GM19023 (cell line): Measurements from ENCODE around the gene SLC25A12.
"Not testable (repeated sequence)": the region's sequence is repeated elsewhere in the genome, so short reads cannot be mapped to it uniquely, and the experiment has no call there.

Source experiments
- ATAC-seq: cut with Tn5 transposase; IDR thresholded peaks from one replicate; pipeline ENCODE4 v1.9.1; 2021; ENCODE audit warnings: mild to moderate bottlenecking, moderate library complexity; ENCODE audit not compliant: unreplicated experiment

SLC25A12 gene

GRCh38 chr2:171893824-171894611, at the start of gene SLC25A12:
Gene SLC25A12, minus strand, starts transcription at chr2:171894244. Its CDS starts 30 bp downstream, at chr2:171894214.
- peak; percentile 92 for ATAC-seq

- no peak for ATAC-seq
Observed at GRCh38 chr2:171941316-171941699, 47.3 kb upstream of the SLC25A12 start.

GRCh38 chr2:171939743-171940071, 45.7 kb upstream of the SLC25A12 start:
- ATAC-seq, result no peak

- no peak for ATAC-seq
Observed at GRCh38 chr2:171939058-171939742, 45.2 kb upstream of the SLC25A12 start.

- no peak for ATAC-seq
Observed at GRCh38 chr2:171930385-171930784, 36.3 kb upstream of the SLC25A12 start.

- no peak for ATAC-seq
Observed at GRCh38 chr2:171924170-171924942, 30.3 kb upstream of the SLC25A12 start.

GRCh38 chr2:171923206-171923605, 29.2 kb upstream of the SLC25A12 start:
- no peak for ATAC-seq

GRCh38 chr2:171922230-171923022, 28.4 kb upstream of the SLC25A12 start, which contains the start of gene HAT1:
Gene HAT1, plus strand, starts transcription at chr2:171922461. Its CDS starts 40 bp downstream, at chr2:171922501.
- peak; percentile 99 for ATAC-seq

GRCh38 chr2:171921970-171922229, 27.9 kb upstream of the SLC25A12 start:
- peak; percentile 12 for ATAC-seq

- ATAC-seq, result no peak
Observed at GRCh38 chr2:171919453-171919852, 25.4 kb upstream of the SLC25A12 start.

- no peak for ATAC-seq
Observed at GRCh38 chr2:171913517-171913916, 19.5 kb upstream of the SLC25A12 start.

GRCh38 chr2:171910494-171910893, 16.4 kb upstream of the SLC25A12 start:
- ATAC-seq, result no peak

GRCh38 chr2:171909266-171909665, 15.2 kb upstream of the SLC25A12 start:
- no peak for ATAC-seq

- ATAC-seq, result no peak
Observed at GRCh38 chr2:171908235-171908634, 14.2 kb upstream of the SLC25A12 start.

GRCh38 chr2:171902840-171903420, 8.9 kb upstream of the SLC25A12 start:
- no peak for ATAC-seq

- ATAC-seq, result not testable (repeated sequence)
Observed at GRCh38 chr2:171899623-171900282, 5.7 kb upstream of the SLC25A12 start.

GRCh38 chr2:171895786-171896185, 1.7 kb upstream of the SLC25A12 start:
- ATAC-seq, result no peak

GRCh38 chr2:171894612-171894947, 536 bp upstream of the SLC25A12 start:
- no peak for ATAC-seq

- no peak for ATAC-seq
Observed at GRCh38 chr2:171893196-171893823, 734 bp downstream of the SLC25A12 start.

- no peak for ATAC-seq
Observed at GRCh38 chr2:171889808-171890207, 4.2 kb downstream of the SLC25A12 start.
